HepG2 (cell line): ENCODE measurements around the gene ADARB2.

Experiments
- CBFB ChIP-seq: sonication (generic); formaldehyde crosslinking; IDR thresholded peaks from 2 replicates; pipeline ENCODE4 v1.4.0; 2020; ENCODE audit warnings: missing genetic modification reagents
- CBX1 ChIP-seq: IDR thresholded peaks from one replicate; pipeline ENCODE4 v1.6.1; 2016; ENCODE audit warnings: antibody characterized with exemption, low read depth
- CBX5 ChIP-seq: sonication (generic); formaldehyde crosslinking; IDR thresholded peaks from 2 replicates; pipeline ENCODE4 v1.4.0; 2020; ENCODE audit warnings: missing genetic modification reagents, borderline replicate concordance
- CTCF ChIP-seq: sonication (generic); formaldehyde crosslinking; IDR thresholded peaks from 2 replicates; pipeline ENCODE4 v1.5.0; 2020; ENCODE audit warnings: mild to moderate bottlenecking, missing genetic modification reagents, moderate library complexity
- DZIP1 ChIP-seq: sonication (generic); formaldehyde crosslinking; IDR thresholded peaks from 2 replicates; pipeline ENCODE4 v1.5.0; 2020; ENCODE audit warnings: mild to moderate bottlenecking, missing genetic modification reagents
- KAT2B ChIP-seq: fragments of 150-350 bp; IDR thresholded peaks from 2 replicates; pipeline ENCODE4 v1.6.1; 2014; ENCODE audit warnings: low read depth, low read length, borderline replicate concordance
- KLF12 ChIP-seq: sonication (generic); formaldehyde crosslinking; IDR thresholded peaks from 2 replicates; pipeline ENCODE4 v1.4.0; 2020; ENCODE audit warnings: missing genetic modification reagents, borderline replicate concordance
- MEF2D ChIP-seq: sonication (generic); formaldehyde crosslinking; IDR thresholded peaks from 2 replicates; pipeline ENCODE4 v1.5.1; 2020; ENCODE audit warnings: mild to moderate bottlenecking, missing genetic modification reagents
- PBX2 ChIP-seq: IDR thresholded peaks from 2 replicates; pipeline ENCODE4 v1.6.1; 2016; ENCODE audit warnings: control low read depth
- SMC3 ChIP-seq: IDR thresholded peaks from 2 replicates; pipeline ENCODE4 v1.6.1; 2011; ENCODE audit warnings: low read length, improper control_type of control experiment
- SNAI1 ChIP-seq: sonication (generic); formaldehyde crosslinking; IDR thresholded peaks from 2 replicates; pipeline ENCODE4 v1.5.0; 2020; ENCODE audit warnings: mild to moderate bottlenecking, missing genetic modification reagents, borderline replicate concordance
- ZNF225 ChIP-seq: sonication (generic); formaldehyde crosslinking; IDR thresholded peaks from 2 replicates; pipeline ENCODE4 v1.4.0; 2020; ENCODE audit warnings: mild to moderate bottlenecking, missing genetic modification reagents
- ZNF296 ChIP-seq: sonication (generic); formaldehyde crosslinking; conservative IDR thresholded peaks from 2 replicates; pipeline ENCODE4 v1.5.0; 2020; ENCODE audit warnings: mild to moderate bottlenecking, missing genetic modification reagents
- ZNF335 ChIP-seq: sonication (generic); formaldehyde crosslinking; IDR thresholded peaks from 2 replicates; pipeline ENCODE4 v1.4.0; 2020; ENCODE audit warnings: missing genetic modification reagents

- TF ChIP-seq ZNF225 (CRISPR knock-in tag) = no peak
- no peak for TF ChIP-seq CTCF (CRISPR knock-in tag)
- no peak for TF ChIP-seq MEF2D (CRISPR knock-in tag)
- no peak for TF ChIP-seq KLF12
- TF ChIP-seq CBX1 = no peak
- TF ChIP-seq SMC3 = no peak
- TF ChIP-seq CBFB (CRISPR knock-in tag) = no peak
- no peak for TF ChIP-seq PBX2 (CRISPR knock-in tag)
- TF ChIP-seq CBX5 (CRISPR knock-in tag) = no peak
- no peak for TF ChIP-seq DZIP1 (CRISPR knock-in tag)
- no peak for TF ChIP-seq ZNF335
- TF ChIP-seq SNAI1 (CRISPR knock-in tag) = no peak
- no peak for TF ChIP-seq ZNF296
- no peak for TF ChIP-seq KAT2B
Measured at GRCh38 chr10:1762076-1762475, 24.8 kb upstream of the ADARB2 start.
